IPS DF 6.9 (cell line): ENCODE data around the gene CDKN1B.

Experiments used
- DNase-seq: peaks from one replicate; pipeline ENCODE4 v3.0.0-alpha.2; 2013; ENCODE audit warnings: low read depth, low spot score
- H3K27ac ChIP-seq: one replicate; pipeline ENCODE4 v1.5.1; 2013; ENCODE audit warnings: low read length, control low read depth
- H3K27me3 ChIP-seq: 2 replicates; pipeline ENCODE4 v1.6.1; 2013; ENCODE audit warnings: mild to moderate bottlenecking, low read length; ENCODE audit not compliant: control insufficient read depth, insufficient read depth
- H3K36me3 ChIP-seq: 2 replicates; pipeline ENCODE4 v1.6.1; 2013; ENCODE audit warnings: low read length; ENCODE audit not compliant: control insufficient read depth, insufficient read depth
- H3K4me1 ChIP-seq: 2 replicates; pipeline ENCODE4 v1.6.1; 2013; ENCODE audit warnings: low read length; ENCODE audit not compliant: control insufficient read depth, insufficient read depth
- H3K4me3 ChIP-seq: 2 replicates; pipeline ENCODE4 v1.5.1; 2013; ENCODE audit warnings: mild to moderate bottlenecking, low read length
- H3K9me3 ChIP-seq: 2 replicates; pipeline ENCODE4 v1.6.1; 2013; ENCODE audit warnings: low read length, inconsistent platforms; ENCODE audit not compliant: control insufficient read depth, insufficient read depth
- WGBS: extraction: QIAGEN DNeasy Blood & Tissue Kit; methylation state at CpG from one replicate; pipeline ENCODE4 v1.1.7; 2013; ENCODE audit warnings: mixed read lengths, missing lambda C conversion rate; ENCODE audit not compliant: insufficient read length, insufficient coverage; 5-methylcytosine and 5-hydroxymethylcytosine counted together

Gene CDKN1B

GRCh38 chr12:12749433-12749832, 32.3 kb downstream of the CDKN1B start:
- Histone ChIP-seq H3K36me3 (no peaks in the 10 kb centered on the region), H3K4me3 (no peak overlapping the region), H3K4me1 (no peaks in the 10 kb centered on the region), H3K27me3 (no peaks in the 10 kb centered on the region), H3K9me3 (no peaks in the 10 kb centered on the region), H3K27ac (no peak overlapping the region)
- no CpG with 5 or more reads among the region's 7 CpGs for WGBS
- DNase-seq = no peak

- Histone ChIP-seq H3K27me3 (no peaks in the 10 kb centered on the region), H3K4me1 (no peaks in the 10 kb centered on the region), H3K36me3 (no peaks in the 10 kb centered on the region), H3K27ac (no peak overlapping the region), H3K4me3 (no peak overlapping the region), H3K9me3 (no peaks in the 10 kb centered on the region)
- WGBS = no CpG with 5 or more reads among the region's 5 CpGs
- DNase-seq = no peak
Observed at GRCh38 chr12:12755923-12756322, 38.8 kb downstream of the CDKN1B start.

GRCh38 chr12:12757121-12757520, 40.0 kb downstream of the CDKN1B start:
- Histone ChIP-seq H3K27me3 (no peaks in the 10 kb centered on the region), H3K4me1 (no peaks in the 10 kb centered on the region), H3K4me3 (no peak overlapping the region), H3K9me3 (no peaks in the 10 kb centered on the region), H3K36me3 (no peaks in the 10 kb centered on the region), H3K27ac (no peak overlapping the region)
- DNase-seq = no peak
- no CpG with 5 or more reads among the region's 2 CpGs for WGBS

- no peaks in the 10 kb centered on the region for H3K4me1 ChIP-seq
- H3K4me3 ChIP-seq = no peak overlapping the region
- no peak overlapping the region for H3K27ac ChIP-seq
- no peaks in the 10 kb centered on the region for H3K27me3 ChIP-seq
- no peak for DNase-seq
- no peaks in the 10 kb centered on the region for H3K36me3 ChIP-seq
- WGBS = no CpG with 5 or more reads among the region's 7 CpGs
- no peaks in the 10 kb centered on the region for H3K9me3 ChIP-seq
Observed at GRCh38 chr12:12759234-12759915, 42.2 kb downstream of the CDKN1B start.

GRCh38 chr12:12764824-12765223, 47.7 kb downstream of the CDKN1B start:
- Histone ChIP-seq H3K27ac (no peak overlapping the region), H3K9me3 (no peaks in the 10 kb centered on the region), H3K4me3 (no peak overlapping the region), H3K4me1 (no peaks in the 10 kb centered on the region), H3K27me3 (no peaks in the 10 kb centered on the region), H3K36me3 (no peaks in the 10 kb centered on the region)
- no peak for DNase-seq

GRCh38 chr12:12770262-12770661, 53.1 kb downstream of the CDKN1B start:
- H3K27ac ChIP-seq = no peak overlapping the region
- no peak overlapping the region for H3K4me3 ChIP-seq
- no peaks in the 10 kb centered on the region for H3K36me3 ChIP-seq
- no peaks in the 10 kb centered on the region for H3K27me3 ChIP-seq
- H3K4me1 ChIP-seq = no peaks in the 10 kb centered on the region
- no peak for DNase-seq
- H3K9me3 ChIP-seq = no peaks in the 10 kb centered on the region
- WGBS = no CpG with 5 or more reads among the region's 6 CpGs
